ENCODE results near the gene MTNR1B.

Gene MTNR1B

GRCh38 chr11:92978271-92979111 lies 9.0 kb downstream of the MTNR1B start:
- Histone ChIP-seq H3K36me3 (ENCODE audit: insufficient read depth, low read length) (no peaks in the 10 kb centered on the region), H3K27ac (ENCODE audit: low read depth, low read length) (no peak overlapping the region), H3K9ac (ENCODE audit: low read depth, low read length) (no peak overlapping the region), H3K4me1 (ENCODE audit: insufficient read depth, low read length) (no peaks in the 10 kb centered on the region), H3K9me3 (ENCODE audit: insufficient read depth, low read depth, low read length) (no peaks in the 10 kb centered on the region), H3K27me3 (ENCODE audit: insufficient read depth, low read length) (no peaks in the 10 kb centered on the region), H3K4me3 (ENCODE audit: low read length) (no peak overlapping the region)
- WGBS, result 90% methylated on average over 7 of the region's 7 CpGs

GRCh38 chr11:92979176-92979575 lies 9.7 kb downstream of the MTNR1B start:
- Histone ChIP-seq H3K36me3 (ENCODE audit: insufficient read depth, low read length) (no peaks in the 10 kb centered on the region), H3K27me3 (ENCODE audit: insufficient read depth, low read length) (no peaks in the 10 kb centered on the region), H3K9ac (ENCODE audit: low read depth, low read length) (no peak overlapping the region), H3K4me1 (ENCODE audit: insufficient read depth, low read length) (no peaks in the 10 kb centered on the region), H3K9me3 (ENCODE audit: insufficient read depth, low read depth, low read length) (no peaks in the 10 kb centered on the region), H3K27ac (ENCODE audit: low read depth, low read length) (no peak overlapping the region), H3K4me3 (ENCODE audit: low read length) (no peak overlapping the region)
- WGBS, result 89% methylated on average over 1 of the region's 1 CpG

- H3K4me3 ChIP-seq (ENCODE audit: low read length), result no peak overlapping the region
- no peak overlapping the region for H3K9ac ChIP-seq (ENCODE audit: low read depth, low read length)
- H3K27me3 ChIP-seq (ENCODE audit: insufficient read depth, low read length), result no peaks in the 10 kb centered on the region
- no peaks in the 10 kb centered on the region for H3K36me3 ChIP-seq (ENCODE audit: insufficient read depth, low read length)
- H3K9me3 ChIP-seq (ENCODE audit: insufficient read depth, low read depth, low read length), result no peaks in the 10 kb centered on the region
- H3K27ac ChIP-seq (ENCODE audit: low read depth, low read length), result no peak overlapping the region
- 89% methylated on average over 3 of the region's 3 CpGs for WGBS
- H3K4me1 ChIP-seq (ENCODE audit: insufficient read depth, low read length), result no peaks in the 10 kb centered on the region
Measured at GRCh38 chr11:92980312-92980711, 10.9 kb downstream of the MTNR1B start.

- WGBS, result 95% methylated on average over 24 of the region's 24 CpGs
- H3K9ac ChIP-seq (ENCODE audit: low read depth, low read length), result no peak overlapping the region
- no peaks in the 10 kb centered on the region for H3K4me1 ChIP-seq (ENCODE audit: insufficient read depth, low read length)
- no peaks in the 10 kb centered on the region for H3K27me3 ChIP-seq (ENCODE audit: insufficient read depth, low read length)
- H3K9me3 ChIP-seq (ENCODE audit: insufficient read depth, low read depth, low read length), result no peaks in the 10 kb centered on the region
- H3K36me3 ChIP-seq (ENCODE audit: insufficient read depth, low read length), result no peaks in the 10 kb centered on the region
- H3K4me3 ChIP-seq (ENCODE audit: low read length), result no peak overlapping the region
- no peak overlapping the region for H3K27ac ChIP-seq (ENCODE audit: low read depth, low read length)
Measured at GRCh38 chr11:92981508-92982043, 12.1 kb downstream of the MTNR1B start.

GRCh38 chr11:92986585-92986984 lies 17.1 kb downstream of the MTNR1B start:
- Histone ChIP-seq H3K9me3 (ENCODE audit: insufficient read depth, low read depth, low read length) (0 out of 2 replicates have a peak, but pooled peaks cover 6% of the 10 kb centered on the region), H3K4me3 (ENCODE audit: low read length) (no peak overlapping the region), H3K36me3 (ENCODE audit: insufficient read depth, low read length) (no peaks in the 10 kb centered on the region; the same call in 1 of the 2 replicates), H3K27ac (ENCODE audit: low read depth, low read length) (no peak overlapping the region), H3K9ac (ENCODE audit: low read depth, low read length) (no peak overlapping the region), H3K4me1 (ENCODE audit: insufficient read depth, low read length) (no peaks in the 10 kb centered on the region), H3K27me3 (ENCODE audit: insufficient read depth, low read length) (no peaks in the 10 kb centered on the region)
- 89% methylated on average over 3 of the region's 3 CpGs for WGBS

GRCh38 chr11:92993004-92993403 lies 23.6 kb downstream of the MTNR1B start:
- no peak overlapping the region for H3K9ac ChIP-seq (ENCODE audit: low read depth, low read length)
- no peaks in the 10 kb centered on the region for H3K4me1 ChIP-seq (ENCODE audit: insufficient read depth, low read length)
- no peak overlapping the region for H3K27ac ChIP-seq (ENCODE audit: low read depth, low read length)
- no peak overlapping the region for H3K4me3 ChIP-seq (ENCODE audit: low read length)
- H3K36me3 ChIP-seq (ENCODE audit: insufficient read depth, low read length), result no peaks in the 10 kb centered on the region; the same call in 1 of the 2 replicates
- 0 out of 2 replicates have a peak, but pooled peaks cover 6% of the 10 kb centered on the region for H3K9me3 ChIP-seq (ENCODE audit: insufficient read depth, low read depth, low read length)
- H3K27me3 ChIP-seq (ENCODE audit: insufficient read depth, low read length), result no peaks in the 10 kb centered on the region

- Histone ChIP-seq H3K4me1 (ENCODE audit: insufficient read depth, low read length) (no peaks in the 10 kb centered on the region), H3K9ac (ENCODE audit: low read depth, low read length) (no peak overlapping the region), H3K27me3 (ENCODE audit: insufficient read depth, low read length) (no peaks in the 10 kb centered on the region), H3K9me3 (ENCODE audit: insufficient read depth, low read depth, low read length) (no peaks in the 10 kb centered on the region), H3K27ac (ENCODE audit: low read depth, low read length) (no peak overlapping the region), H3K36me3 (ENCODE audit: insufficient read depth, low read length) (no peaks in the 10 kb centered on the region), H3K4me3 (ENCODE audit: low read length) (no peak overlapping the region)
- WGBS, result 86% methylated on average over 2 of the region's 2 CpGs
Measured at GRCh38 chr11:93000511-93001476, 31.3 kb downstream of the MTNR1B start.

GRCh38 chr11:93001806-93002205 lies 32.4 kb downstream of the MTNR1B start:
- Histone ChIP-seq H3K9ac (ENCODE audit: low read depth, low read length) (no peak overlapping the region), H3K36me3 (ENCODE audit: insufficient read depth, low read length) (no peaks in the 10 kb centered on the region), H3K9me3 (ENCODE audit: insufficient read depth, low read depth, low read length) (no peaks in the 10 kb centered on the region), H3K27ac (ENCODE audit: low read depth, low read length) (no peak overlapping the region), H3K27me3 (ENCODE audit: insufficient read depth, low read length) (no peaks in the 10 kb centered on the region), H3K4me1 (ENCODE audit: insufficient read depth, low read length) (no peaks in the 10 kb centered on the region), H3K4me3 (ENCODE audit: low read length) (no peak overlapping the region)

GRCh38 chr11:93002380-93002779 lies 32.9 kb downstream of the MTNR1B start:
- WGBS, result 90% methylated on average over 3 of the region's 3 CpGs
- Histone ChIP-seq H3K4me1 (ENCODE audit: insufficient read depth, low read length) (no peaks in the 10 kb centered on the region), H3K9me3 (ENCODE audit: insufficient read depth, low read depth, low read length) (no peaks in the 10 kb centered on the region), H3K27ac (ENCODE audit: low read depth, low read length) (no peak overlapping the region), H3K9ac (ENCODE audit: low read depth, low read length) (no peak overlapping the region), H3K36me3 (ENCODE audit: insufficient read depth, low read length) (no peaks in the 10 kb centered on the region), H3K27me3 (ENCODE audit: insufficient read depth, low read length) (no peaks in the 10 kb centered on the region), H3K4me3 (ENCODE audit: low read length) (no peak overlapping the region)

- no peaks in the 10 kb centered on the region for H3K27me3 ChIP-seq (ENCODE audit: insufficient read depth, low read length)
- H3K36me3 ChIP-seq (ENCODE audit: insufficient read depth, low read length), result no peaks in the 10 kb centered on the region
- H3K27ac ChIP-seq (ENCODE audit: low read depth, low read length), result no peak overlapping the region
- no peaks in the 10 kb centered on the region for H3K4me1 ChIP-seq (ENCODE audit: insufficient read depth, low read length)
- no peak overlapping the region for H3K4me3 ChIP-seq (ENCODE audit: low read length)
- 90% methylated on average over 1 of the region's 1 CpG for WGBS
- no peak overlapping the region for H3K9ac ChIP-seq (ENCODE audit: low read depth, low read length)
- H3K9me3 ChIP-seq (ENCODE audit: insufficient read depth, low read depth, low read length), result no peaks in the 10 kb centered on the region
Measured at GRCh38 chr11:93005239-93005638, 35.8 kb downstream of the MTNR1B start.

- Histone ChIP-seq H3K4me3 (ENCODE audit: low read length) (no peak overlapping the region), H3K36me3 (ENCODE audit: insufficient read depth, low read length) (no peaks in the 10 kb centered on the region), H3K4me1 (ENCODE audit: insufficient read depth, low read length) (no peaks in the 10 kb centered on the region), H3K27ac (ENCODE audit: low read depth, low read length) (no peak overlapping the region), H3K9me3 (ENCODE audit: insufficient read depth, low read depth, low read length) (peaks cover 16% of the 10 kb centered on the region), H3K27me3 (ENCODE audit: insufficient read depth, low read length) (no peaks in the 10 kb centered on the region), H3K9ac (ENCODE audit: low read depth, low read length) (no peak overlapping the region)
- 78% methylated on average over 1 of the region's 1 CpG for WGBS
Measured at GRCh38 chr11:93013646-93014045, 44.2 kb downstream of the MTNR1B start.
